ENCODE measurements around the gene CPN2. TPM values are rescaled to one million over a fixed set of nuclear protein-coding genes. Genes with fewer than 3 reads are reported as not detected.

The CPN2 gene
- total RNA-seq, 2 donors from 2014 or later: 1.3 TPM; not detected in 1

DNA sequence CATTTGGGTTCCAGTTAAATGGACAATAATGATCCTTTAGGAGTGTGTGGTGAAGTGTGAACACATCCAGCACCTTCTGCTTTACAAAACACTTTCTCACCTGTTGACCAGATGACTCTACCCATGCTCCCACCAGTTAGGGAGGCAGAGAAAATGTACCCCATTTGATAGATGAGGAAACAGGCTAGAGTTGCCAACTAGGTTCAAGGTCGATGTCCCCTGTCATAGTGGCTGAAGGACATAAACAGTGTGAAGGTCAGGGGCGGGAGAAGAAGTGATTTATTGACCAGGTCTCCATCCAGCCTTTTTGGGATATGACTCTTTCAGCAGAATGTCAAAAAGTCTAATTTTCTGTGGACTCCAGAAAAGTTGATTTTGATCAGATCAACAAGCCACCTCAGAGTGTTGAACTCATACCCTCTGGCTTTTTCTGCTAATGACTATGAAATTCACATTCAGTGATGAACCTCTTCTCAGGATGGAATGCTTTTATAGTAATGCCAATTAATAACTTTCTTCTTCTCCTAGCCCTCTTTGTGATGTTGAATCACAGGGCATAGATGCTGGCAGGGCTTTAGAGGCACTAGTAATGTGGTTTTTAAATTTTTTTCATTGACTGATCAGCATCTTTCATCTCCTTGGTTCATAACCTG is 57.5 kb downstream of the CPN2 start:
- Histone ChIP-seq H3K36me3 (no peaks in the 10 kb centered on the region), H3K27me3 (replicated peaks; ENCODE audit: insufficient read depth) (no peaks in the 10 kb centered on the region), H3K4me3 (no peak overlapping the region), H3K9me3 (no peaks in the 10 kb centered on the region), H3K4me1 (replicated peaks) (peaks cover 6% of the 10 kb centered on the region), H3K27ac (no peak overlapping the region)
- DNase-seq (ENCODE audit: low spot score): no peak
- intact Hi-C loops (cut with DNase I): no loop called here
- 90% methylated on average over 2 of the region's 2 CpGs for WGBS
- TF ChIP-seq POLR2A (IDR thresholded peaks at IDR 0.05): no peak
- no peak for TF ChIP-seq POLR2AphosphoS5 (IDR thresholded peaks at IDR 0.05)
- TF ChIP-seq, protein P1, sequence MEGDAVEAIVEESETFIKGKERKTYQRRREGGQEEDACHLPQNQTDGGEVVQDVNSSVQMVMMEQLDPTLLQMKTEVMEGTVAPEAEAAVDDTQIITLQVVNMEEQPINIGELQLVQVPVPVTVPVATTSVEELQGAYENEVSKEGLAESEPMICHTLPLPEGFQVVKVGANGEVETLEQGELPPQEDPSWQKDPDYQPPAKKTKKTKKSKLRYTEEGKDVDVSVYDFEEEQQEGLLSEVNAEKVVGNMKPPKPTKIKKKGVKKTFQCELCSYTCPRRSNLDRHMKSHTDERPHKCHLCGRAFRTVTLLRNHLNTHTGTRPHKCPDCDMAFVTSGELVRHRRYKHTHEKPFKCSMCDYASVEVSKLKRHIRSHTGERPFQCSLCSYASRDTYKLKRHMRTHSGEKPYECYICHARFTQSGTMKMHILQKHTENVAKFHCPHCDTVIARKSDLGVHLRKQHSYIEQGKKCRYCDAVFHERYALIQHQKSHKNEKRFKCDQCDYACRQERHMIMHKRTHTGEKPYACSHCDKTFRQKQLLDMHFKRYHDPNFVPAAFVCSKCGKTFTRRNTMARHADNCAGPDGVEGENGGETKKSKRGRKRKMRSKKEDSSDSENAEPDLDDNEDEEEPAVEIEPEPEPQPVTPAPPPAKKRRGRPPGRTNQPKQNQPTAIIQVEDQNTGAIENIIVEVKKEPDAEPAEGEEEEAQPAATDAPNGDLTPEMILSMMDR (IDR thresholded peaks at IDR 0.05): no peak

GRCh38 chr3:194292331-194292730 is 58.8 kb downstream of the CPN2 start:
- H3K4me3 ChIP-seq: no peak overlapping the region
- TF ChIP-seq, protein P1 (IDR thresholded peaks at IDR 0.05): no peak
- TF ChIP-seq POLR2AphosphoS5 (IDR thresholded peaks at IDR 0.05): no peak
- TF ChIP-seq POLR2A (IDR thresholded peaks at IDR 0.05): no peak
- H3K4me1 ChIP-seq (replicated peaks): peaks cover 6% of the 10 kb centered on the region
- intact Hi-C loops (cut with DNase I): no loop called here
- 92% methylated on average over 3 of the region's 3 CpGs for WGBS
- H3K27ac ChIP-seq: no peak overlapping the region
- H3K27me3 ChIP-seq (replicated peaks; ENCODE audit: insufficient read depth): no peaks in the 10 kb centered on the region
- H3K36me3 ChIP-seq: no peaks in the 10 kb centered on the region
- no peaks in the 10 kb centered on the region for H3K9me3 ChIP-seq
- DNase-seq (ENCODE audit: low spot score): no peak

Other genes with a start within 250 kb of the CPN2 start
- 100 to 1,000 TPM in 1 of 2 donors, 10 to 100 TPM in 1; 92.4 to 174 TPM for gene HES1, start 215.2 kb downstream of the CPN2 start, total RNA-seq
- 1 to 10 TPM in 1 of 2 donors, not detected in 1; 1.1 TPM for gene LRRC15, start 18.4 kb upstream of the CPN2 start, total RNA-seq
- not detected for gene GP5, start 47.9 kb upstream of the CPN2 start, total RNA-seq
- 10 to 100 TPM; 75.4 to 80.4 TPM for gene ATP13A3, start 135.7 kb upstream of the CPN2 start, total RNA-seq